K562 (cell line): ENCODE results near the gene MAP1LC3B2. TPM values are rescaled to one million over a fixed set of nuclear protein-coding genes. Genes with fewer than 3 reads are reported as not detected.

Source experiments
- ATF4 ChIP-seq: fragments of 450-650 bp; formaldehyde crosslinking; IDR thresholded peaks from 2 replicates; pipeline ENCODE4 v1.4.0; 2022; ENCODE audit warnings: mild to moderate bottlenecking, moderate library complexity
- ATF7 ChIP-seq: fragments of 450-650 bp; IDR thresholded peaks from 2 replicates; pipeline ENCODE4 v1.7.1; 2014; ENCODE audit warnings: mild to moderate bottlenecking, moderate library complexity
- HSF4 ChIP-seq: fragments of 250-450 bp; sonication (Bioruptor Pico); IDR thresholded peaks from 2 replicates; pipeline ENCODE4 v2.1.2; 2022; ENCODE audit warnings: mild to moderate bottlenecking, moderate library complexity, borderline replicate concordance
- LARP7 ChIP-seq: fragments of 450-650 bp; IDR thresholded peaks from 2 replicates; pipeline ENCODE4 v1.6.1; 2016
- MXI1 ChIP-seq: IDR thresholded peaks from 2 replicates; pipeline ENCODE4 v1.6.1; 2011; ENCODE audit warnings: low read depth, mild to moderate bottlenecking, improper control_type of control experiment, low read length
- SIRT6 ChIP-seq: IDR thresholded peaks from one replicate; pipeline ENCODE4 v1.6.1; 2012; ENCODE audit warnings: low read depth, mild to moderate bottlenecking, control low read depth, inconsistent platforms, low read length, moderate library complexity
- TARDBP ChIP-seq: fragments of 450-650 bp; IDR thresholded peaks from 2 replicates; pipeline ENCODE4 v1.6.1; 2016
- ZBTB1 ChIP-seq: sonication (generic); formaldehyde crosslinking; IDR thresholded peaks from 2 replicates; pipeline ENCODE4 v1.8.1; 2023; ENCODE audit warnings: missing genetic modification reagents, low read depth, mild to moderate bottlenecking, borderline replicate concordance
- polyA plus RNA-seq, 8 experiments: library from polyadenylated mRNA; depleted of rRNA in 4 of 8; stranded (reverse) in 5 of 8; unstranded in 3 of 8; fragments of >200 nt; fragmentation: Nextera tagmentation in 2 of 8; fragmentation: Illumina TruSeq in 1 of 8; extraction: Ambion mirVana in 2 of 8; extraction: Trizol in 1 of 8; gene quantifications; 2 replicates each; pipeline versions ENCODE4 v1.2.1 to v1.2.3, GENCODE V29; 2011 to 2014; ENCODE audit warnings: inconsistent platforms in 1 of 8, missing spikeins in 1 of 8
- total RNA-seq, 7 experiments: library from RNA; depleted of rRNA in 6 of 7; stranded (reverse); fragments of >200 nt in 6 of 7; fragmentation: Illumina TruSeq in 2 of 7; extraction: Trizol in 2 of 7; gene quantifications; 2 replicates each; pipeline versions ENCODE4 v1.2.1 to v1.2.3, GENCODE V29; 2011 to 2021; ENCODE audit warnings: low replicate concordance in 1 of 7
- TF ChIP-seq, protein P1 (sequence below), 2 experiments: fragments of 450-650 bp; formaldehyde crosslinking in 1 of 2; IDR thresholded peaks; 2 replicates each; pipeline versions ENCODE4 v1.4.0 to v1.6.1; 2014 to 2020; ENCODE audit warnings: mild to moderate bottlenecking in 2 of 2, borderline replicate concordance in 1 of 2, low read depth in 1 of 2

MAP1LC3B2 gene
- total and polyA plus RNA-seq, 9 of the 15 experiments (the other 6 are each of a cell fraction or from before 2014, with no cell fraction given) = 0.53 to 2.8 (median 0.76) TPM; not detected in 2

DNA sequence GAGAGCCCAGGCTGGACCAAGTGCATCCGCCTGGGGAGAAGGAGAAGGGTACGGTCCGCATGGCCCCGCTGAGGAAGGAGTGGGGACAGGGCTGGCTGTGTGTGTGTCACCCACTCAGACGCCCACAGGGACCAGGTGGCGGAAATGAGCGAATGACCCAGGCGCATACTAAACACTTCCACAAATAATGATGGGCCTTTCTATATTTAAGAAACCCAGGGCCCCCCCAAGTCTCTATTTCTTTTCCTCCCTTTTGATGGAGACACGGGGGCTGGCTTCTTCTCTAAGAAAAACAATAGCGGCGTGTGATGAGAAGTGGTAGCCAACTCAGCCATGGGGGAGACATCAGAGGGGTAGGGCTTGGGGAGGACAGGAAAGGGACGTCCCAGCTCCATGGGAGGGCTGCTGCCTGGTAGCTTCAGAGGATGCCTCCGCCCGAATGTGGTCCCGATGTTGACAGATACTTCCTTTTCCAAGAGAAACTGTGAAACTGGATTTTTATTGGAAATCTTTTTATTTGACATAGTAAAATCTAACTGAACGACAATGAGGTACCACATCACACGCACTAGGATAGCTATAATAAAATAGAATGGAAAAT is 6.3 kb upstream of the MAP1LC3B2 start (continued):
- TF ChIP-seq, protein P1, sequence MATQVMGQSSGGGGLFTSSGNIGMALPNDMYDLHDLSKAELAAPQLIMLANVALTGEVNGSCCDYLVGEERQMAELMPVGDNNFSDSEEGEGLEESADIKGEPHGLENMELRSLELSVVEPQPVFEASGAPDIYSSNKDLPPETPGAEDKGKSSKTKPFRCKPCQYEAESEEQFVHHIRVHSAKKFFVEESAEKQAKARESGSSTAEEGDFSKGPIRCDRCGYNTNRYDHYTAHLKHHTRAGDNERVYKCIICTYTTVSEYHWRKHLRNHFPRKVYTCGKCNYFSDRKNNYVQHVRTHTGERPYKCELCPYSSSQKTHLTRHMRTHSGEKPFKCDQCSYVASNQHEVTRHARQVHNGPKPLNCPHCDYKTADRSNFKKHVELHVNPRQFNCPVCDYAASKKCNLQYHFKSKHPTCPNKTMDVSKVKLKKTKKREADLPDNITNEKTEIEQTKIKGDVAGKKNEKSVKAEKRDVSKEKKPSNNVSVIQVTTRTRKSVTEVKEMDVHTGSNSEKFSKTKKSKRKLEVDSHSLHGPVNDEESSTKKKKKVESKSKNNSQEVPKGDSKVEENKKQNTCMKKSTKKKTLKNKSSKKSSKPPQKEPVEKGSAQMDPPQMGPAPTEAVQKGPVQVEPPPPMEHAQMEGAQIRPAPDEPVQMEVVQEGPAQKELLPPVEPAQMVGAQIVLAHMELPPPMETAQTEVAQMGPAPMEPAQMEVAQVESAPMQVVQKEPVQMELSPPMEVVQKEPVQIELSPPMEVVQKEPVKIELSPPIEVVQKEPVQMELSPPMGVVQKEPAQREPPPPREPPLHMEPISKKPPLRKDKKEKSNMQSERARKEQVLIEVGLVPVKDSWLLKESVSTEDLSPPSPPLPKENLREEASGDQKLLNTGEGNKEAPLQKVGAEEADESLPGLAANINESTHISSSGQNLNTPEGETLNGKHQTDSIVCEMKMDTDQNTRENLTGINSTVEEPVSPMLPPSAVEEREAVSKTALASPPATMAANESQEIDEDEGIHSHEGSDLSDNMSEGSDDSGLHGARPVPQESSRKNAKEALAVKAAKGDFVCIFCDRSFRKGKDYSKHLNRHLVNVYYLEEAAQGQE (IDR thresholded peaks at IDR 0.05; ENCODE audit: borderline replicate concordance) = no peak
- TF ChIP-seq, protein P1 (CRISPR knock-in tag; IDR thresholded peaks at IDR 0.05; ENCODE audit: low read depth) = no peak
- TF ChIP-seq ATF4 (no peak), ATF7 (no peak), TARDBP (no peak), MXI1 (no peak), ZBTB1 (CRISPR knock-in tag) (no peak), LARP7 (no peak), SIRT6 (no peak), HSF4 (no peak)
